NCI-H526 treated with DMSO at 0.1 percent for 48 hours (cell line): ENCODE data around the gene CLIC5.
"Not testable (repeated sequence)": the region's sequence is repeated elsewhere in the genome, so short reads cannot be mapped to it uniquely, and the experiment has no call there.

Source experiments
- DNase-seq: peaks from one replicate; lab custom pipeline; 2025; lab: John Stamatoyannopoulos, UW

Gene CLIC5

GRCh38 chr6:45926423-45926822, 89.2 kb downstream of the CLIC5 start:
- not testable (repeated sequence) for DNase-seq

GRCh38 chr6:45924763-45925342, 90.8 kb downstream of the CLIC5 start:
- DNase-seq = no peak

DNA sequence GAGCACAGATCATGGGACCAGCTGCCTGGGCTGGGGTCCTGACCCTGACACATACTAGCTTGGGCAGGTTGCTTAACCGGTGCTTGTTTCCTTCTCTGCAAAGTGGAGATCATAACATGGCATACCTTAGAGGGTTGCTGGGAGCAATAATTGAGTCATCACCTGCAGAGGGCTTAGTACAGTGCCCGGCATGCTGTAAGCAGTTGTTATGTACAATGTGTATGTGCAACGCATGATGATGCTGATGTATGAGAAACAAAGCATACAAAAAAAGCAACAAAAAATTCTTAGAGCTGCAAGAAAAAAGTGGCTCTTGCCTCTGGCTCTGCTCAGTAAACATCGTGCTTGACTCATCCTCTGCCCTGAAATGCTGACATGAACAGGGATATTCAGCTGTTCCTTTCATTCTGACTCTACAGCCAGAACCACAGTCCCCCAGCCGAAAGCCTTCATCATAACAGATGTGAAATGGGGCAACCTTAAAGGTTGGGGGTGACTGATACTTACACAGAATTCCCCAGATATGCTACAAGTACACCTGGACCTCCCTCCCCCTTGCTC, 91.7 kb downstream of the CLIC5 start:
- no peak for DNase-seq

DNA sequence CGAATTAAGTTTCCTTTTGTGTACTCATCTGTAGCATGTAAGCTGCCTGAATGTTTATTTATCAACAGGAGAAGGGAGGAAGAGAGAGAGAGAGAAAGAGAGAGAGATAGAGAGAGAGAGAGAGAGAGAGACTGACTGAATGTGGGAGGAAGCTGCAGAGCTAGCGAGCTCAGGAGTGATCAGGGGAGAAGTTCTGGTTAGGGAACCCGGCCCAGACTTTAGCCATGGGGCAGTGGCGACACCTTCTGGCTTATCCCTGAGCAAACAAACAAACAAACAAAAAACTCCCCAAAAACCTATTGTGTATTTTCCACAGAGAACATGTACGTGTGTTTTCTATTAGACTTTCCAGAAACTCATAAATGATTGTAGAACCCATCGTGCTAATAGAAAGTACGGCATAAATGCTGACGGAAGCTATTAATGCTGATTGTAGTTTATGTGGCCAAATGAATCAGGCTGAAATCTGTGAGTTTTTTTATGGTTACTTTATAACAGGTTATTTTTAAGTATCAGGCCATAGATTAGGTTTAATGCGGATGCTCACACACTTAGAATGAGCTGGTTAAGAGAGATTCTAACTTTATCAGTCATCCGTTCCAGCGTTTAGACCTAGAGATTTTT, 92.8 kb downstream of the CLIC5 start:
- peak; percentile 47 for DNase-seq

DNA sequence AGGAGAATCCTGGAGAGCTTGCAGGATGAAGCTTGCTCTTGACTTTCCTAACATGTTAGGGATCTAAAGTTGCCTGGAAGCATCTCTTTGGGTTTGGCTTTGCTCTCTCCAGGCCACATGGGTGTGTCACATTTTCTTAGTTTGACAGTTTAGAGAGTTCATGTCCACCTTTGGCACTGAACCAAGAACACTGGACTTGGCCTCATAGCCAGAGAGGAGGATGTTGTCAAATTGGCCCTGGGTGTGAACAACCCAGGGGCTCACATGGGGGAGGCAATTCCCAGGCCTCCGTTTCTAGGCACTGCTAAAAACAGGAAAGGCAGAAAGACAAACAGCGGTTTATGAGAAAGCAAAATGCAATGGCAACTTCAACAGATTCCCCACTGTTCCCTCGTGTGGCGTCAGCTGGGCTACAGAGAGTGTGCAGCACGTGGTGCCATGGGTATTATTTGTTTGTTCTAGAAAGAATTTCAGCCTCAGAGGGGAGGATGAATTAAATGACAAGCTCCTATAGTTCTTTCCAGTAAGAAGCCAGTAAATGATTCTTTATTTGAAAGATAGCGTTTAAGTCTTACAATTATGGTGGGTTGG, 93.9 kb downstream of the CLIC5 start:
- no peak for DNase-seq

- no peak for DNase-seq
Observed at GRCh38 chr6:45920819-45921511, 94.7 kb downstream of the CLIC5 start.

DNA sequence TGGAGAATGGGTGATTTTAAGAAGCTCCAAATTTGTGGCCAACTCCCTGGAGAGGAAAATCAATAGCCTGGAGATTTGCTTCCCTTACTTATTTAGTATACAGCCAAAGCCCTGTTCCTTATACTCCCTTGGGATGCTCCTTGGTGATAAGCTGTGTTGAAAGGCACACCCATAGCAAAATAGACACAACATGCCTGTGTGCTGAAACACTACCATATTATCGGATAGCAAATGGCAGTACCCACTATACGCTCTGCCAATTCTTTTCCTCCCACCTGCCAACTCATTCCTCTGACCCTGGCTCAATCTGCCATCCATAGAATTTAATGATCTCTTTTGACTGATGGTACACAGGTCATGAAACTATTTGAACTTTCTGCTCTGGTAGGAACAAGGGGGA, 98.2 kb downstream of the CLIC5 start:
- no peak for DNase-seq

- DNase-seq = no peak
Observed at GRCh38 chr6:45916692-45917091, 99.0 kb downstream of the CLIC5 start.

- no peak for DNase-seq
Observed at GRCh38 chr6:45915780-45916468, 99.7 kb downstream of the CLIC5 start.

GRCh38 chr6:45911691-45912090, 104.0 kb downstream of the CLIC5 start:
- DNase-seq = no peak

GRCh38 chr6:45903959-45904358, 111.7 kb downstream of the CLIC5 start:
- no peak for DNase-seq

DNA sequence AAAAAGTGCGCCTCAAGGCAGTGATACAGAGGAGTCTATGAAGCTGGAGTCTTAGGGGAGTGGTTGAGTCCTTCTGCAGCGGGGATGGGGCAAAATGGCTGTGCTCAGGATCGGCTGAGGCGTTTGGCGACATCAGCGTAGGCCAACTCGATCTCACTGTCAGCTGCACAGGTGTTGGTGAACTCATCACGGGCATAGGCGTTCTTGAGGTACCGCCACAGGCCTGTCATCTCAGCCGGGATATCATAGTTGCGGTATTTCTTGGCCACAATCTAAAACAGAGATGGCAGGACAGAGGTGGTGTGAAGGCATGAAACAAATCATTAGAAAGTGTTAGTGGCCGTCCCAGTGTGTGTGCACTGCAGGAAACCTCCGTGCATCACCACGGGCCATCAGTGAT, 112.7 kb downstream of the CLIC5 start:
- no peak for DNase-seq

DNA sequence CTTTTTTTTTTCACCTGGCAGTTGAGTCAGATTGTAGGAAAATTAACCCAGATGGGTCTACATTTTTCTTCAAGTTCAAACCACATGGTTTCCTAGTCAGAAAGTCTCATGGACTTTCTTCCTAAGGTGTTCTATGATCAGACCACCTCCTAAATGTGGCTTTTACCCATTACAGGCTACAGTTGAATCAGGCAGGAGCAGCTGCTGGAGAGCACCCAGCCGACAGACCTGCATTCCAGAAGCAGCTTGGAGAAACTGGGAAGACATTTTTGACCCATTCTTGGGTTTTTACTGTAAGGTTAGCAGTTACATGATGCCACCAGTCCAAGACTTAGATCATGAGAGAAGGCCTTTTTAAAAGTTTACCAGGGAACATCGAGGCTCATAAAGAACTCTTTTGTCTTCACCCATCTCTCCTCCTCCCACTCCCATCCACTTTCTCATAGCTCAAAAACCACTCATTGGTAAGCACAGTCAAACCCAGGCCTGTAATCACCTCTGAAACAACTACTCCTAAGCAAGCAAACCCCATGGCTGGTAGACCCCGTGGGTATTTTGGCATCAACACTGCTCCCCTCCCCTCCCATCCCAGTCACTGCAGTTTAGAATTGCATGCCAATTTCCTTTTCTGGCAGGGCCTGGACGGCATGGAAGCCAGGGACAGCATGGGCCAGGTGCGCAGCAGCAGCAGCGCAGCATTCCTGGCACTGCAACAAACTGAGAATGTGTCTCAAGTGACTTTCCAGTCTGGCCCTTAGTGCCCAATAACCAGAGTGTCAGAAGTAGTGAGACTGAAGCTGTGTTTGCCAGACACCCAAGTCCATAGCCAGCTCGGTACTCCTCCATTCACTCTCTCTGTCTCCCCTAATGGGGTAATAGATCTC, 113.7 kb downstream of the CLIC5 start:
- DNase-seq = no peak

DNA sequence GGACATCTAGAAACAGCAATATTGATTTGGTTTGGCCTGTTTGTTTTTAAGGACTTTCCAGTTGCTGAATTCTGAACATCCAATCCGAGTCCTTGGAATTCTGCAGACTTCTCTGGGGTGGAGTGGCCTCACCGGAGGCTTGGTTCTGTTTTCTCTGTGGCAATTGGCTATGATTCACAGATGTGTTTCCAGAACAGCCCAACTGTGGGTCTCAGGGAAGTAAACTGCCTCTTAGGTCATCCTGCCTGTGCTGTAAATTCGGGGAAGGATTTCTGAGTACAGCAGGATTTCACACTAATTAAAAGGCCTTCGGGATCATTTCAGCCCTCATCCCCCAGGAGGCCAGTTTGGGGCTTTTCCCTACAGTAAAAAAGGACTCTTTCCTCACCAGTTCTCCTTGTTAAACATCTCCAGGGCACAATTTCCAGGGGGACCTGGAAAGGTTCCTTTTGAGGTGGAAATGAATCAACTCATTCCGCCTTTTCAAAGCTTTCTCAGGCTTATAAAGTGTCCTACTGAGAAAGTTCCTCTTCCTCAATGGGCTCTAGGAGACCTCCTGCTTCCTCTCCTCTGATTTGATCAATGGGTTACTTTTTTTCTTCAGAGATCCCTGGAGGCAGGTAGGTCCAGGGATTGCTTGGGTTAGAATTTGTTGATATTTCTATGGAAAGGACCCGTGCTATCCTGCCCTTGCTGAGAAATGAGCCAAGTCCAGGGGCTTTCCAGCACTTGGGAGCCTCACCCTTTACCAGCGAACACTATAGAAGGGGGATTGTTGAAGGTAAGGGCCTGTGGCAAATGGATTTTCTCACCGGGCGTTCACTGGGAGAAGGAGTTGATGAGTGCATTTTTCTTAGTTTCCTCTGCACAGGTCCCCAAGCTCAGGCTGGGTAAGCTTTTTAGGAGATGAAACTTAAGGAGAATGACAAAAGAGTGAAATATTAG, 114.6 kb downstream of the CLIC5 start:
- no peak for DNase-seq

- no peak for DNase-seq
Observed at GRCh38 chr6:45899683-45899946, 116.0 kb downstream of the CLIC5 start.

- DNase-seq = no peak
Observed at GRCh38 chr6:45898941-45899682, 116.5 kb downstream of the CLIC5 start.

GRCh38 chr6:45896783-45897441, 118.7 kb downstream of the CLIC5 start:
- DNase-seq = no peak

- DNase-seq = no peak
Observed at GRCh38 chr6:45895569-45895968, 120.1 kb downstream of the CLIC5 start.

DNA sequence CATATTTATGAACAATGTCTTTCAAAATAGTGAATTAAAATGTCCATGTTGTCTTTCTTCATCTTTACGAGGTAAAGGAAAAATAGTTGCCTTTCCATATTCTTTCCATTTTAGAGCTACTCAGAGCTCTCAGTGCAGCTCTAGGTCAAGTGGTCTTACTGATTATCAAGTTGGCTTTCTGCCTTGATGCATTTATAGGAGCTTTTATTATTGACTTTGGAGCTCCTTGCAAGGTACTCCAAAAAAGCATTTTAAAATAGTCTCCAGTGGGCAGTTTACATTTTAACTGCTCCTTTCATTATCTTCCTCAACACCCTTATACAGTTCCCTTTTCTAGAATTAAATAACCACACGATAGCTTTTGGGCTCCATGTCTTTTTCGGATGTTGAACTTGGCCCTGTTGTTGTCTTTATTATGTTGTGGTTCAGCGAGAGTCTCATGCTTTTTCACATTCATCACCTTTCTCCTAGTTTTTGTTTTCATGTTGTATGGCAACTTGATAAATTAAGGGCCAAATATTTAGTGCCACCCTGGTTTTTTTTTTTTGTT, 122.9 kb downstream of the CLIC5 start:
- DNase-seq = no peak
